Lung (tissue), 12 donors: Measurements from ENCODE around the gene STBD1. TPM values are rescaled to one million over a fixed set of nuclear protein-coding genes. Genes with fewer than 3 reads are reported as not detected.

ENCODE experiments used
- ATAC-seq: fragments of 200-7000 bp; cut with Tn5 transposase; one replicate; pipeline ENCODE4 v1.9.1; 2020; ENCODE audit warnings: moderate number of reproducible peaks; ENCODE audit not compliant: insufficient read depth, low FRiP score
- DNase-seq, 3 donors: peaks; one replicate each; pipeline ENCODE4 v3.0.0-alpha.2; 2013 to 2017
- H3K27ac ChIP-seq, 2 donors: one replicate each; pipeline ENCODE4 v1.5.1; 2013; ENCODE audit warnings: mild to moderate bottlenecking in 2 of 2, moderate library complexity in 2 of 2, control low read depth in 1 of 2, inconsistent platforms in 1 of 2, low read depth in 1 of 2, low read length in 1 of 2
- H3K27me3 ChIP-seq, 3 donors: one replicate each; pipeline ENCODE4 v1.5.1; 2013; ENCODE audit warnings: low read length in 2 of 3; ENCODE audit not compliant: control insufficient read depth in 3 of 3, insufficient read depth in 3 of 3
- H3K36me3 ChIP-seq, 4 donors: one replicate each; pipeline ENCODE4 v1.5.1; 2013; ENCODE audit warnings: low read length in 4 of 4, mild to moderate bottlenecking in 1 of 4, moderate library complexity in 1 of 4; ENCODE audit not compliant: control insufficient read depth in 4 of 4, insufficient read depth in 4 of 4
- H3K4me1 ChIP-seq, 5 donors: one replicate each; pipeline ENCODE4 v1.5.1; 2013; ENCODE audit warnings: low read length in 5 of 5, mild to moderate bottlenecking in 2 of 5, moderate library complexity in 1 of 5; ENCODE audit not compliant: control insufficient read depth in 5 of 5, insufficient read depth in 5 of 5
- H3K4me3 ChIP-seq: one replicate; pipeline ENCODE4 v1.5.1; 2013; ENCODE audit warnings: mild to moderate bottlenecking, control low read depth, moderate library complexity
- H3K9ac ChIP-seq, 2 donors: one replicate each; pipeline ENCODE4 v1.5.1; 2013; ENCODE audit warnings: low read length in 2 of 2, control low read depth in 1 of 2; ENCODE audit not compliant: insufficient read depth in 1 of 2
- H3K9me3 ChIP-seq, 4 donors: one replicate each; pipeline ENCODE4 v1.5.1; 2013; ENCODE audit warnings: low read length in 3 of 4, mild to moderate bottlenecking in 1 of 4, moderate library complexity in 1 of 4; ENCODE audit not compliant: control insufficient read depth in 4 of 4, insufficient read depth in 3 of 4
- CTCF ChIP-seq: IDR thresholded peaks from 2 replicates; pipeline ENCODE4 v1.5.1; 2012; ENCODE audit warnings: mild to moderate bottlenecking; ENCODE audit errors: control extremely low read depth, extremely low read depth
- WGBS, 2 donors: extraction: QIAGEN DNeasy Blood & Tissue Kit; methylation state at CpG; one replicate each; pipeline ENCODE4 v1.1.7; 2013; 5-methylcytosine and 5-hydroxymethylcytosine counted together
- polyA plus RNA-seq, 2 donors: library from polyadenylated mRNA; stranded (reverse); fragments of 200-250 nt; gene quantifications; one replicate each; pipeline ENCODE4 v1.2.1, GENCODE V29; 2013
- total RNA-seq, 2 donors: library from RNA; depleted of rRNA in 1 of 2; stranded (reverse); fragments of >200 nt in 1 of 2; gene quantifications; one replicate each; pipeline ENCODE4 v1.2.1, GENCODE V29; 2014 to 2021
- donor health status: control.
- donor health status: control.
- donor health status: Bipolar disorder and iron deficiency.
- donor health status: healthy.
- donor health status: DM: yes; HTN: yes; CAD: no.

Gene STBD1
- total and polyA plus RNA-seq, 4 donors, result 1.5 to 14.8 (median 6.9) TPM

GRCh38 chr4:76302826-76303438 is 3.6 kb upstream of the STBD1 start:
- H3K4me3 ChIP-seq, result no peak overlapping the region
- no peak for TF ChIP-seq CTCF
- H3K36me3 ChIP-seq, result peaks cover 0 to 6% (median 0%) of the 10 kb centered on the region in 4 donors
- H3K27me3 ChIP-seq, result no peaks in the 10 kb centered on the region
- H3K4me1 ChIP-seq, result peaks cover 0 to 14% (median 6%) of the 10 kb centered on the region in 5 donors
- peaks cover 0 to 5% (median 0%) of the 10 kb centered on the region in 4 donors for H3K9me3 ChIP-seq
- ATAC-seq (no peak), DNase-seq (no peak)
- 58 to 67% methylated on average over 3 of the region's 3 CpGs for WGBS, 2 donors
- no peak overlapping the region for H3K9ac ChIP-seq
- H3K27ac ChIP-seq, result no peak overlapping the region

- no peaks in the 10 kb centered on the region for H3K9me3 ChIP-seq
- ATAC-seq (no peak), DNase-seq (no peak)
- 38 to 72% methylated on average over 7 of the region's 7 CpGs for WGBS, 2 donors
- no peak overlapping the region for H3K4me3 ChIP-seq
- H3K36me3 ChIP-seq, result peaks cover 0 to 11% (median 4%) of the 10 kb centered on the region in 4 donors
- H3K9ac ChIP-seq, result no peak overlapping the region
- no peak for TF ChIP-seq CTCF
- peaks cover 0 to 20% (median 9%) of the 10 kb centered on the region in 5 donors for H3K4me1 ChIP-seq
- H3K27ac ChIP-seq, result no peak overlapping the region
- H3K27me3 ChIP-seq, result no peaks in the 10 kb centered on the region
Observed at GRCh38 chr4:76305033-76305687, 1.4 kb upstream of the STBD1 start.

GRCh38 chr4:76306882-76307659 is 538 bp downstream of the STBD1 start:
- H3K9ac ChIP-seq, result peak overlapping the region; percentile 8 to 77
- DNase-seq (peak; percentile 50 to 61 (median 59)), ATAC-seq (peak; percentile 58)
- peaks cover 0 to 11% (median 4%) of the 10 kb centered on the region in 4 donors for H3K36me3 ChIP-seq
- H3K27ac ChIP-seq, result peak overlapping the region; percentile 92
- H3K4me3 ChIP-seq, result peak overlapping the region; percentile 73
- peaks cover 0 to 20% (median 10%) of the 10 kb centered on the region in 5 donors for H3K4me1 ChIP-seq
- H3K9me3 ChIP-seq, result no peaks in the 10 kb centered on the region
- TF ChIP-seq CTCF, result no peak
- H3K27me3 ChIP-seq, result no peaks in the 10 kb centered on the region
- WGBS, 2 donors, result 5 to 10% methylated on average over 37 of the region's 37 CpGs
